Peyer's patch (tissue), 4 donors: ENCODE measurements around the gene SDHAF4. TPM values are rescaled to one million over a fixed set of nuclear protein-coding genes. Genes with fewer than 3 reads are reported as not detected.

Source experiments
- DNase-seq, 3 donors: peaks; one replicate each; pipeline ENCODE4 v3.0.0-alpha.2; 2017 to 2019
- H3K27ac ChIP-seq, 4 donors: fragments of 200-600 bp; sonication (generic); one replicate each; pipeline ENCODE4 v1.5.1; 2016 to 2019
- H3K27me3 ChIP-seq, 2 donors: fragments of 200-600 bp; sonication (generic); one replicate each; pipeline ENCODE4 v1.5.1; 2019
- H3K36me3 ChIP-seq, 3 donors: fragments of 200-600 bp; sonication (generic); one replicate each; pipeline ENCODE4 v1.5.1; 2016 to 2019
- H3K4me1 ChIP-seq, 4 donors: fragments of 200-600 bp; sonication (generic); one replicate each; pipeline ENCODE4 v1.5.1; 2016 to 2019
- H3K4me3 ChIP-seq, 4 donors: fragments of 200-600 bp; sonication (generic); 1 replicate in 3 of 4; 2 replicates in 1 of 4; pipeline ENCODE4 v1.5.1; 2016 to 2019; ENCODE audit warnings: mild to moderate bottlenecking in 1 of 4
- H3K9me3 ChIP-seq, 4 donors: fragments of 200-600 bp; sonication (generic); one replicate each; pipeline ENCODE4 v1.5.1; 2016 to 2019; ENCODE audit warnings: mild to moderate bottlenecking in 1 of 4
- CTCF ChIP-seq, 6 experiments: fragments of 450-650 bp in 4 of 6; fragments of 200-600 bp in 2 of 6; sonication (generic) in 1 of 6; IDR thresholded peaks; one replicate each; pipeline ENCODE4 v1.5.1; 2017 to 2019; ENCODE audit warnings: antibody characterized with exemption in 6 of 6, mild to moderate bottlenecking in 3 of 6, moderate library complexity in 1 of 6
- POLR2A ChIP-seq, 2 donors: fragments of 450-650 bp; IDR thresholded peaks; one replicate each; pipeline ENCODE4 v1.5.1; 2017; ENCODE audit warnings: antibody characterized with exemption in 2 of 2, mild to moderate bottlenecking in 2 of 2, moderate library complexity in 2 of 2
- total RNA-seq, 4 donors: library from RNA; depleted of rRNA; stranded (reverse); fragments of >200 nt; gene quantifications; one replicate each; pipeline ENCODE4 v1.1.0, GENCODE V29; 2016

The SDHAF4 gene
- total RNA-seq, 4 donors from 2014 or later: 4.1 to 19.1 (median 7.5) TPM

GRCh38 chr6:70530023-70530422, 36.7 kb upstream of the SDHAF4 start:
- Histone ChIP-seq H3K27me3 (no peaks in the 10 kb centered on the region), H3K9me3 (no peaks in the 10 kb centered on the region), H3K27ac (no peak overlapping the region), H3K4me1 (no peaks in the 10 kb centered on the region), H3K4me3 (no peak overlapping the region), H3K36me3 (peaks cover 0 to 59% (median 0%) of the 10 kb centered on the region in 3 donors)
- DNase-seq: no peak
- TF ChIP-seq POLR2A (IDR thresholded peaks at IDR 0.05) (no peak), CTCF (IDR thresholded peaks at IDR 0.05) (no peak)

- TF ChIP-seq CTCF (IDR thresholded peaks at IDR 0.05): no peak
- TF ChIP-seq POLR2A (IDR thresholded peaks at IDR 0.05): no peak
- no peak overlapping the region for H3K4me3 ChIP-seq
- no peak overlapping the region for H3K27ac ChIP-seq
- no peaks in the 10 kb centered on the region for H3K4me1 ChIP-seq
- H3K36me3 ChIP-seq: peaks cover 0 to 59% (median 0%) of the 10 kb centered on the region in 3 donors
- H3K9me3 ChIP-seq: no peaks in the 10 kb centered on the region
- no peaks in the 10 kb centered on the region for H3K27me3 ChIP-seq
- DNase-seq: no peak
Observed at GRCh38 chr6:70531133-70531532, 35.6 kb upstream of the SDHAF4 start.

DNA sequence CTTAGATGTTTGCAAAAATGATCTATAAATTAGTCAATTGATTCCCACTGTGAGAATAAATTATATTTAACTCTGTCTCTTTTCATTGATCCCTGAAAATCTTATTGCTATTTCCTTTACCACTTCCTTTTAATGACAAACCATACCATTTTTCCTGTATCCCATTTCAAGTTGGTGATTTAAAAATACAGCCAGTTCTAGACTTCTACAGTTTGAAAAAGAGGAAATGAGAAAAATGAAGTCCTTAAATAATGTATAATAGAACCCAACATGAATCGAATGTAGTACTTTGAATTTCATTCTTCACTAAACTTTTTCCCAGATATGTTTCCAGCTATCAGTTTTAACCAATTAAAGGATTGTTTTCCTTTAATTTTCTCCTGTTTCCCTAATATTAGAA, 29.5 kb upstream of the SDHAF4 start:
- Histone ChIP-seq H3K9me3 (no peaks in the 10 kb centered on the region), H3K4me3 (no peak overlapping the region), H3K27ac (no peak overlapping the region), H3K27me3 (no peaks in the 10 kb centered on the region), H3K36me3 (peaks cover 0 to 45% (median 0%) of the 10 kb centered on the region in 3 donors), H3K4me1 (no peaks in the 10 kb centered on the region)
- TF ChIP-seq POLR2A (IDR thresholded peaks at IDR 0.05) (no peak), CTCF (IDR thresholded peaks at IDR 0.05) (no peak)
- DNase-seq: no peak

GRCh38 chr6:70538376-70538775, 28.4 kb upstream of the SDHAF4 start:
- Histone ChIP-seq H3K27ac (no peak overlapping the region), H3K36me3 (peaks cover 0 to 38% (median 0%) of the 10 kb centered on the region in 3 donors), H3K4me1 (no peaks in the 10 kb centered on the region), H3K4me3 (no peak overlapping the region), H3K9me3 (no peaks in the 10 kb centered on the region), H3K27me3 (no peaks in the 10 kb centered on the region)
- TF ChIP-seq POLR2A (IDR thresholded peaks at IDR 0.05): no peak
- TF ChIP-seq CTCF (IDR thresholded peaks at IDR 0.05): no peak
- DNase-seq: no peak

DNA sequence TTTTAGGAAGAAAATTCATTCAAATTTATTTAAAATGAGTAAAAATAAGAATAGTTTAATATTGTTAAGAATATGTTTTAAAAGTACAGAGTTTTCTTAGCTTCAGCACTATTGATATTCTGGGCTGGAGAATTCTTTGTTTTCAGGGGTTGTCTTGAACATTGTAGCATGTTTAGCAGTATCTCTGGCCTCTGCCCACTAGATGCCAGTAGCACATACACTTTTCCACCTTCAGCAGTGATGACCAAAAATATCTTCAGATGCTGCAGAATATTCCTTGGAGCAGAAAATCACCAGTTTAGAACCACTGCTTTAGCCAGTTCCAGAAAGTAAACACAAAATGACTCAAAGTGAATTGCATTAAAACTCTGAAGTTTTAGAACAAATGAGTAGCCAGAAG, 19.4 kb upstream of the SDHAF4 start:
- no peaks in the 10 kb centered on the region for H3K9me3 ChIP-seq
- DNase-seq: no peak
- no peak for TF ChIP-seq POLR2A (IDR thresholded peaks at IDR 0.05)
- TF ChIP-seq CTCF (IDR thresholded peaks at IDR 0.05): peak in 3 of 6 experiments; percentile 22 to 28 (median 23)

GRCh38 chr6:70547905-70548304, 18.8 kb upstream of the SDHAF4 start:
- Histone ChIP-seq H3K27ac (no peak overlapping the region), H3K4me3 (no peak overlapping the region), H3K9me3 (no peaks in the 10 kb centered on the region), H3K36me3 (peaks cover 0 to 9% (median 0%) of the 10 kb centered on the region in 3 donors), H3K4me1 (no peaks in the 10 kb centered on the region), H3K27me3 (no peaks in the 10 kb centered on the region)
- TF ChIP-seq CTCF (IDR thresholded peaks at IDR 0.05): no peak
- TF ChIP-seq POLR2A (IDR thresholded peaks at IDR 0.05): no peak
- DNase-seq: no peak

More for the DNA sequence above, 19.4 kb upstream of the SDHAF4 start:
- Histone ChIP-seq H3K36me3 (peaks cover 0 to 9% (median 0%) of the 10 kb centered on the region in 3 donors), H3K27me3 (no peaks in the 10 kb centered on the region), H3K4me1 (no peaks in the 10 kb centered on the region), H3K27ac (no peak overlapping the region), H3K4me3 (no peak overlapping the region)
